Suppressor macrophage treated with lipopolysaccharide for 1 hour (primary cell): Measurements from ENCODE around the gene PRPF38B.
A peak's percentile ranks its signal among the peaks of the same experiment; 100 is the strongest.
"Not testable (repeated sequence)": the region's sequence is repeated elsewhere in the genome, so short reads cannot be mapped to it uniquely, and the experiment has no call there.

Source experiments
- DNase-seq, 3 donors: peaks; one replicate each; pipeline ENCODE4 v3.0.0-alpha.2; 2020 to 2022

Gene PRPF38B

GRCh38 chr1:108691942-108692723, at the start of gene PRPF38B:
PRPF38B (plus strand) TSS chr1:108692310; CDS start chr1:108692592, 282 bp downstream.
- DNase-seq: peak; percentile 93 to 96 (median 96)

- peak; percentile 57 to 77 (median 70) for DNase-seq
These were observed 48.4 kb upstream of the PRPF38B start for GRCh38 chr1:108643492-108644335.

- no peak for DNase-seq
These were observed 47.1 kb upstream of the PRPF38B start for GRCh38 chr1:108644984-108645383.

- DNase-seq: no peak
These were observed 46.4 kb upstream of the PRPF38B start for GRCh38 chr1:108645564-108646184.

DNA sequence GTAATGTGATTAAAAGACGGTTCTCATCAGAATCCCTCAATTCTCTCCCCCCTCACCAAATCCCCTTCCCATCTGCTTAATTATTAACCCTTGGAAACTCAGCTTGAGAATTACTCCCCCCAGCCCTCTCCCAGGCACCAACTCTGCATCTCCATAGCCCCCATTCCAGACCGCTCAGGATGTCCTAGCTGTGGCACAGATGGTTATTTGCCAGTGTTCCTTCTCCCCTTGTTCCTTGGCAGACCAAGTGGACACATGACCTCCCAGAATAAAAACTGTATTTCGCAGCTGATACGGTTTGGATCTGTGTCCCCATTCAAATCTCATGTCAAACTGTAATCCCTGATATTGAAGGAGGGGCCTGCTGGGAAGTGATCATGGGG, 45.9 kb upstream of the PRPF38B start:
- no peak for DNase-seq

GRCh38 chr1:108646648-108647269, 45.4 kb upstream of the PRPF38B start:
- peak; percentile 83 to 88 (median 84) for DNase-seq

- DNase-seq: no peak
These were observed 38.5 kb upstream of the PRPF38B start for GRCh38 chr1:108653431-108654105.

- DNase-seq: no peak
These were observed 34.6 kb upstream of the PRPF38B start for GRCh38 chr1:108657356-108658080.

DNA sequence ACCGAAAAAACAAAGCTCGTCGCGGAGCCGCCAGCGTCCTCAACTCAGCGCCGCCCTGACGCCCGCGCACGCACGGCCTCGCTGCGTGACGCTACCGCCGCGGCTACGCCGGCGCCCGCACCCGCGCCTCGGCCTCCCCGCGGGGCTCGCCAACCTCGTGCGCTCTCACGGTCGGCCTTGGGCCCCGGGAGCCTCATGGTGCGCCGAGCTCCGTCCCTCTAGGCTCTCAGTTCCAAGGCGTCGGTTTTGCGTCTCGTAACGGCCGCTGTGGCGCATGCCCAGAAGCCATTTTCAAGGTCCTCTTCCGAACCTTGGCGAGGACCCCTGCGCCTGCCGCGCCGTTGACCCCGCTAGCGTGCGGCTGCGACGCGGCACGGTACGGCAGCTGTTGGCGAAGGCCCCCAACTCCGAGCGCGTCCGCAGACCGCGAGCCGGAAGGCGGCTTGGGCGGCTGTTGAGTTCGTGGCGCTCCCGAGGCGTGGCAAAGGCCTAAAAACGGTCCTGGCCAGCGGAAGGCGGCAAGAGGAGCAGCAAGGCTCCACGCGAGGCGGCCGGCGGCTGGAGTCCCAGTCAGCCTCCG, 31.0 kb upstream of the PRPF38B start, which contains the start of gene HENMT1:
Gene HENMT1, minus strand, starts transcription at position 64 of the 580 bp plus-strand sequence. CDS start 1,209 bp downstream, outside the sequence.
- peak; percentile 69 to 78 (median 70) for DNase-seq

DNA sequence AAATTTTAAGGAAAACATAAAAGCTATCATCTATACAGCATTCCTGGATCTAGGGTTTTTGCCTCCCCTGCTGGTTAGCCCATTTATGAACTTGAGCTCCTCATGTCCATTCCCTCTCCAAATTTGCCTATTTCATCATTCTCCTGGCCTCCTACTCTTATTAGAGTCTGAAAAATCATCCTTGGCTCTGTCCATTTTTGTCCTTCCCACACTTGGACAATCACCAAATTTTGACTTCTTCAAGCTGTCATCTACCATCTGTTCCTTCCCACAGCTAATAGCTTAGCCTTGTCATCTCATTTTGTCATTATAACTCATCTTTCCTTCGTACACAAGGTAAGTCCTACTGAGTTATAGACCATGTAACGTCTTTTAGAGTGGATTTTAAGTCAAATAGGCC, 29.0 kb upstream of the PRPF38B start:
- DNase-seq: no peak

DNA sequence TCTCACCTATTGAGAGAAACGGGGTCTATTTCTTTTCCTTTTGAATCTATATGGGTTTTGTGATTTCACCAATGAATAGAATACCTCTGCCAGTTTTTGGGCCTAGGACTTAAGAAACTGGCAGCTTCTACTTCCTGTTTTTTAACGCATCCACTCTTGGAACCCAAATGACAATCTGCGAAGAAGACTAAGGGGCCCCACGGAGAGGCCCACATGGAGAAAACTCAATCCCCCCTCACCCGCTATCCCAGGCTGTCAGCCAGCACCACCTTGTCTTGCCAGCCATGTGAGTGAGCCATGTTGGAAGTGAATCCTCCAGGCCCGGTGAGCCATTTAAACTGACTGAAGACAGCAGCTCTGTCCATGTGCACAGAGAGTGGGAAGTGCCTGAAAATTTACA, 27.6 kb upstream of the PRPF38B start:
- no peak for DNase-seq

GRCh38 chr1:108665067-108665466, 27.0 kb upstream of the PRPF38B start:
- DNase-seq: no peak

DNA sequence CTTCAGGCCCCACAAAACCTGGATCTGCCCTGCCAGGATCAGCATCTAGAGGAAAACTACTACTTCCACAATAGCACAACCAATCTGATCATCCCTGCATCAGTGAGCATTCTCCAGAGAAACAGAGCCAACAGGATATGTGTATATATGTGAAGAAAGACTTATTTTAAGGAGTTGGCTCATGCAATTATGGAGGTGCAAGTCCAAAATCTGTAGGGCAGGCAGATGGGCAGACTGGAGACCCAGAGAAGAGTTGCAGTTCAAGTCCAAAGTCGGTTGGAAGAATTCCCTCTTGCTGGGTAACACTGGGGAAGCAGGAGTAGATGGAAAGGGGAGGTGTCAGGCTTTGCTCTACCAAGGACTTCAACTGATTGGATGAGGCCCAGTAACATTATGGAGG, 26.3 kb upstream of the PRPF38B start:
- no peak for DNase-seq

DNA sequence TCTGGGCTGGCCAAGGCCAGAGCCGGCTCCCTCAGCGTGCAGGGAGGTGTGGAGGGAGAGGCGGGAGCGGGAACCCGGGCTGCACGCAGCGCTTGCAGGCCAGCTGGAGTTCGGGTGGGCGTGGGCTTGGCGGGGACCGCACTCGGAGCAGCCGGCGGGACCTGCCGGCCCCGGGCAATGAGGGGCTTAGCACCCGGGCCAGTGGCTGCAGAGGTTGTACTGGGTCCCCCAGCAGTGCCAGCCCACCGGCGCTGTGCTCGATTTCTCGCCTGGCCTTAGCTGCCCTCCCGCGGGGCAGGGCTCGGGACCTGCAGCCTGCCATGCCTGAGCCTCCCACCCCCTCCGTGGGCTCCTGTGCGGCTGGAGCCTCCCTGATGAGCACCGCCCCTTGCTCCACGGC, 24.7 kb upstream of the PRPF38B start:
- not testable (repeated sequence) for DNase-seq

- no peak for DNase-seq
These were observed 23.3 kb upstream of the PRPF38B start for GRCh38 chr1:108668777-108669176.

- DNase-seq: no peak
These were observed 22.4 kb upstream of the PRPF38B start for GRCh38 chr1:108669679-108670078.

- DNase-seq: no peak
These were observed 21.9 kb upstream of the PRPF38B start for GRCh38 chr1:108670131-108670773.

- no peak for DNase-seq
These were observed 21.0 kb upstream of the PRPF38B start for GRCh38 chr1:108671143-108671542.

DNA sequence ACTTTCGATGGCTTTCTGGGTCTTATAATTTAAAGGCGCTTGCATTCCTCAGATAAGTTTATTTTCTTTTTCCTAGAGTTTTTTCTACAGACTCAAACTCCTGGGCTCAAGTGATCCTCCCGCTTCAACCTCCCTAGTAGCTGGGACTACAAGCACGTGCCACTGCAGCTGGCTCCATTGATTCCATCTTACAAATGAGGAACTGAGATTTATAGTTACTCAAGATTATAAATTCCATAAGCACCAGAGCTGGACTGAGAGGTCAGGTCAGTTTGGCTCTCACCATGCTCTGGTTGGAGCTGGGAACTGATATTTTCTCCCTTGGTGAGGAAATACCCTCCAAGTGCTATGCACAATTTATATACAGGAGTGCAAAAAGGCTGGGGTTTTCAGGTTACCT, 13.4 kb upstream of the PRPF38B start:
- DNase-seq: peak; percentile 68 to 84 (median 79)

DNA sequence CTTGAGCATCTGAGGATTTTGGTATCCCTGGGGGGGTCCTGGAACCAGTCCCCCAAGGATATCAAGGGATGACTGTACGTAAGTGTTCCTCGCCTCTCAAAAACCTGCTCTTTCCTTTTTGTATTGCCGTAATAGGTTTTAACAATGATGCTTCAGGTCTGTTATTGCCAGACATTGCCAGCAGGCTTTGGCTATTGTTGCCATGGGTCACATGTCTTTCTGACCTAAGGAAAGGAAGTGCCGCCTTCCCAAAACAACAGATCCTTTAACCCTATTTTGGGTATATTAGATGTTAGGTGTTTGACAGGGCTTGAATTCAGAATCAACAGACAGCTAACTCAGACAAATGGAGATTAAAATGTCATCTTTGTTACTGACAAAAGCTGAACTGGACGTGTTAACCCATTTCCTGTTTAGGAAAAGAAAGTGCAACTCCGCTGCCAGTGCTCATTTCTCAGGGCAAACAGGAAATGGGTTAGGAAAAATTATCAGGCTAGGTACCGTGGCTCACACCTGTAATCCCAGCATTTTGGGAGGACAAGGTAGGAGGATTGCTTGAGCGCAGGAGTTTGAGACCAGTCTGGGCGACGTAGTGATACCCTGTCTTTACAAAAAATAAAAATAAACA, 12.4 kb upstream of the PRPF38B start:
- no peak for DNase-seq
